ENCODE data around the gene TSHZ2.

Gene TSHZ2

DNA sequence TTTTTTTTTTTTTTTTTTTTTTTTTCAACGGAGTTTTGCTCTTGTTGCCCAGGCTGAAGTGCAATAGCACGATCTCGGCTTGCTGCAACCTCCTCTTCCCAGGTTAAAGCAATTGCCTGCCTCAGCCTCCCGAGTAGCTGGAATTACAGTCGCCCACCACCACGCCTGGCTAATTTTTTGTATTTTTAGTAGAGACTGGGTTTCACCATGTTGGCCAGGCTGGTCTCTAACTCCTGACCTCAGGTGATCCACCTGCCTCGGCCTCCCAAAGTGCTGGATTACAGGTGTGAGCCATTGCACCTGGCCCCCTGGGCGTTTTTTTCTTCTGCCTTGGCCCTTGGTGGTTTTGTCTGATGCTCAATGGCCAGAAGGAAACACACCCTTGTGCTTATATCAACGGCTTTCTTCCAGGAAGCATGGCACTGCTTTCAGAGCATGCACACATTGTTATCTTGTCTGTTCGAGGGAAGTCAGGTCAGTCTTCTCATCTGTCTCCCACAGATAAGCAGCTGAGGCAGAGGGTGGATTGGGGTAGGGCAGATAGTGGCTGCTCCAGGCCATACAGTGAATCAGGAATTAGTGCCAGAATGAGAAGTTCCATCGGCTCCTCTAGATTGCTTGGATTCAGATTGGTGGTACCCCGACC lies 203.1 kb downstream of the TSHZ2 start:
- no peak for DNase-seq

- DNase-seq, result no peak
Observed at GRCh38 chr20:53176134-53176533, 204.0 kb downstream of the TSHZ2 start.

- no peak for DNase-seq
Observed at GRCh38 chr20:53177687-53178086, 205.5 kb downstream of the TSHZ2 start.

DNA sequence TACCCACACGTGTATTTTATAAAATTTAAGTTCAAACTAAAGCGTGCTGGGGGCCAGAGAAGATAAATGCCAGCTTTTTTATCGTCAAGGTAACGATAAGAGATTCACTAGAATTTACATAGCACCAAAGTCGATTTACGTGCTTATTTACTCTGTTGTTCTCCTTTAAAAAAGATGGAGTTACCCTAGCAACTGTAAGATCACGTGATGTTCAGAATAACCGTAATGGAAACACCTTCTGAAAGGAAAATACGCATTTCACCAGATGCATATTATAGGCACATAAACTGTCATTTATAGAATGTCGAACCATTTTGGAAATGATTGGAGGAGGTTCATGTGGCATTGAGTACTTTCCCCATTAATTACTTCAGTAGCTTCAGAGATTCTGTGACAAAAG lies 207.6 kb downstream of the TSHZ2 start:
- no peak for DNase-seq

- no peak for DNase-seq
Observed at GRCh38 chr20:53180928-53181362, 208.8 kb downstream of the TSHZ2 start.

- DNase-seq, result no peak
Observed at GRCh38 chr20:53181866-53182376, 209.8 kb downstream of the TSHZ2 start.

- DNase-seq, result no peak
Observed at GRCh38 chr20:53183181-53183580, 211.0 kb downstream of the TSHZ2 start.

DNA sequence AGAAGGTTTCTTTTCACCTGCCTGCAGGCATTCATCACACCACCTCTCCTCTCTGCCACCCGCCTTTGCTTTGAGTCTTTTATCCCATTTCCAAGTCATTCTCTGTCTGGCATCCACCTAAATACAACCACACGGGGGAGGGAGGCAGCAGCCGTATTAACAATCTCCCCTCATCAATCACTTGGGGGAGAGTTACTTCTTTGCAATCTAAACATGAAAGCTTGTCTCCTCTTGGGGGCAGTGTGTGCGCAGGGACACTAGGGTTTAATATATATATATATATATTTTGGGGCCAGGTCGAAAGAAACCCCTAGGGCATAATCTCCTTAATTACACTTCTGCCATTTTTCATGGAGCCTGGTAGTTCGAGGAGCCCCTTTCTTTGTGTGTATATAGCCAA lies 214.5 kb downstream of the TSHZ2 start:
- no peak for DNase-seq

GRCh38 chr20:53187392-53188068 lies 215.4 kb downstream of the TSHZ2 start:
- no peak for DNase-seq

GRCh38 chr20:53190225-53190624 lies 218.1 kb downstream of the TSHZ2 start:
- DNase-seq, result no peak

GRCh38 chr20:53191957-53192356 lies 219.8 kb downstream of the TSHZ2 start:
- no peak for DNase-seq

DNA sequence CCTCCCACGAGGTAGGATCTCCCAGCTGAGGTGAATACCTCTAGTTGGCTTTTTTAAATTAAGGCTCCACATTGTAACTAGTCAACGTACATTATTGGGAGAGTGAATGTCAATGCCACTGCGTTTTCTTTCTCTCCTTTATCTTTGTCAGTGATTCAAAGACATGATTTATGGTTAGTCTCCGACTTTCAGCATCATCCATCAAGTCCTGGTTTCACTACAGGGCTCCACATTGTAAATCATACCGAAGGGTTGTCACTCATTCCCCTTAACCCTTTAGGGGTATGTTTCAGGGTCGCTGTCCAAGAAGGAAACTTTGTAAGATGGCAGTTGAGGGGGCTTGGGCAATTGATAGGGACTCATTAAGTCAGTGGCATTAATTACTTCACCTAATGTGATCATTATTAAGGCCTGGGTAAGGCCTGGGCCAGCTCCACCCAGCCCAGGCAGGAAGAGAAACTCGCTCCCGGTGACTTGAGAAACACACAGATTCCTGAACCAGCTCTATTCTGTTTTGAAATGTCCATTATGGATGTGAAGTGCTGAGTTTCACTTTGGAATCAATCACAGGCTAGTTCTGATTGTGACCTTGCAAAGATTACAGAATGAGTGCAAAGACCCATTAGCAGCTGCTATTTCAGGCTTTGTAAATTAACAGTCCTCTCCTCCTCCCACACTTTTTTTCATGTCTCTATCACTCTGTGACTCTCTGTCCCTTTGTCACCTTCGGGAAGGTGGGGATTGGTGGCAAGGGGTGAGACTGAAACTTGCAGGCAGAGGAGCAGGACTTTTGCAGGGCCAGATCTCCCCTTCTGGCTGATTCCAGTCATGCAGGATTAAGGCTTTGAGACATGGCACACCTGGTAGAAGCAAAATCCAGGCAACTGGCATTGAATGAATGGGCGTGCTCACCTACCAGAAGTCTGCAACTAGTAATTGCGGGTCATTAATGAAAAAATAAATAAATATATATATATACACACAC lies 222.4 kb downstream of the TSHZ2 start:
- no peak for DNase-seq

DNA sequence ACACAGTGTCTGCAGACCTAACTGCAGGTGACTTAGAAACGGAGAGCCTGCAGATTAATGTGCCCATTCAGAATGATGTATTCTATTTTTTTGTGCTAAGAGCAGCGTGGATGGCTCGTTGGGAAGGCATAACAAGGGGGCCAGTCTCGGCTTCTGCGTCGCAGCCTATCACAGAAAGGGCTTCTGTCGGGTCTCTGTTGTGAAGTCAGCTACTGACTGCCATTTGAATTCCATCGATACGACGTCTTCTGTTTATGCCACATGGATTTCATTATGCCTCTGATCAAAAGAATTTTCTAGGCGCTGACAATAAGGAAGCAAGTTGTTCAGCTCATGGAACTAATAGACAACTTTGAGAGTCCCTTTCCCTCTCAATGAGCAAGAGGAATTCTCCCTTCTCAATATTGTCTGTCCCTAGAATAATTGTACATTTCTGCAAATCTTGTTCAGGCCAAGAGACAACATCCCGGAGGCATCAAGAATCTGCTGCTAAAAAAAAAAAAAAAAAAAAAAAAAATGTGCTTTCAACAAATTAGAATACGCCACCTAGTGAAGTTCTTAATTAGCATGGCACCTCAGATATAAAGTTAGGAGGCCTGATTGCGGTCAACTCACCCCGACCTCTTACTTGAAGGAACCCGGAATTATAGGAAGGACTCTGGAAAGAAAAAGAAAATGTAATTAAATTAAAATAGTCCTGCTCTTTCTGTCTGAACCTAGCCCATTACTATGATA lies 223.9 kb downstream of the TSHZ2 start:
- DNase-seq, result no peak

- no peak for DNase-seq
Observed at GRCh38 chr20:53201588-53201987, 229.4 kb downstream of the TSHZ2 start.

- no peak for DNase-seq
Observed at GRCh38 chr20:53202777-53203176, 230.6 kb downstream of the TSHZ2 start.

DNA sequence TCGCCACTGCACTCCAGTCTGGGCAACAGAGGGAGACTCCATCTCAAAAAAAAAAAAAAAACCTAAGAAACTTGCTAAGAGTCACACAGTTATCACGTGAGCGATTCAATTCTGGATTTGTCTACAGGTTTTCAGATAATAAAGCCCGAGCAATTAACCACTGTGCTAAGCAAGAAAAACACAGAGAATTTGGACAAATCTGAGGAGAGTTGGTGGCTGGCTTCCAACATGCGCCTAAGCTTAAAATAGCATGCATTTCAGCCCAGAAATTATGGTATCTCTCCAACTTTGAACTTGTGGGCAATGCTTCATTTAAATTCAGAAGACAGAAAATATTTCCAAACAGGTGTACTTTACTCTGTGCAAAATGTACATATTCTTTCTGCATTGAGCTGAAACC lies 232.9 kb downstream of the TSHZ2 start:
- DNase-seq, result no peak

- DNase-seq, result peak in 1 of 2 experiments; percentile 11
Observed at GRCh38 chr20:53208110-53208832, 236.1 kb downstream of the TSHZ2 start.

DNA sequence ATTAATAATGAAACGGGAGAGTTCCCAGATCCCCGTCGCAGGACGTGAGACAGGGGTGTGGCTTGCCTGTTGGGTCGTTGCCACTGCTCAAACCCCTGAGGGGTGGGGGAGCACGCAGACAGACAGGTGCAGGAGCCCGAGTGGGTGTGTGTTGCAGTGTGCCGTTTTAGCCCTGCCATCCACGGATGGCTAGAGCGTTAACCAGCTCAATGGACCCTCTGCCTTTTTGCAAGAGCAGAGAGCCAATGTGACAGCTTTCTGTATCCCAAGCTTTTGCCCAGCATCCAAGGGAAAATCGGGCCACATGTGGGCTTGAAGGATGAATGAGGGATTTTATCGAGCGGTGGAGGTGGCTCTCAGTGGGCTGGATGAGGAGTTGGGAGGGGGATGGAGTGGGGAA lies 237.9 kb downstream of the TSHZ2 start:
- DNase-seq, result no peak

GRCh38 chr20:53210931-53211330 lies 238.8 kb downstream of the TSHZ2 start:
- DNase-seq, result no peak

GRCh38 chr20:53212018-53212417 lies 239.9 kb downstream of the TSHZ2 start:
- no peak for DNase-seq

DNA sequence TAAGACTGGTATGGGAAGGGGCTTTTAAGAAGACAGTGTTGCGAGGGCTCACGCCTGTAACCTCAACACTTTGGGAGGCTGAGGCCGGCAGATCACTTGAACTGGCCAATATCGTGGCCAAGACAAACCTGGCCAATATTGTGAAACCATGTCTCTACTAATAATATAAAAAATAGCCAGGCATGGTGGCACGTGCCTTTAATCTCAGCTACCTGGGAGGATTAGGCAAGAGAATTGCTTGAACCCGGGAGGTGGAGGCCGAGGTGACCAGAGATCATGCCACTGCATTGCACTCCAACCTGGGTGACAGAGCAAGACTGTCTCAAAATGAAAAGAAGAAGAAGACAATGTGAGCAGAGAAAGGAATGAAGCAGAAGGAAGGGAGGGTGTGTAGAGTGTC lies 242.2 kb downstream of the TSHZ2 start:
- DNase-seq, result no peak

DNA sequence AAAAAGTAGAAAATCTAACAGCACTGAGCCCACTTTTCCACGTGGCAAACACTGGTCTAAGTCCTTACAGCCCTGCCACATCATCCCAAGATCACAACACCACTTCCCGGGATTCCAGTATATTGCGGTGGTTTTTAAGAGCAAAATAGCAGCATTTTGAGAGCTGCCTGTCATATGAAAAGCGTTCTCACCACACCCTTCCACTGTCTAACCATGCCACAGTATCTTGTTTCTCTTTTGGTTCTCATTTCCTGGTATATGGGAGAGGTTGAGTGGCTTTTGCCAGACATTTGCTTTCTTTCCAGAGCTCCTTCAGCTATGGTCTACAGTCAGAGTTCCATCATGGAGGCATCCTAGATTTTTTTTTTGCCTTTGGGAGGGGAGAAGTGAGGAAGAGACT lies 243.0 kb downstream of the TSHZ2 start:
- DNase-seq, result no peak

All from SW 1271 (cell line).